RWPE1 (cell line): ENCODE results near the gene EXT2.

Experiments used
- CTCF ChIA-PET: fragments of 350-600 bp; sonication (Branson Sonifier 250); formaldehyde crosslinking; extraction: SDS; loops from one replicate; lab custom pipeline; 2021; lab: Yijun Ruan, JAX
- POLR2A ChIA-PET: fragments of 400-600 bp; formaldehyde crosslinking; extraction: SDS; loops from one replicate; lab custom pipeline; 2020; ENCODE audit warnings: antibody characterized with exemption; ENCODE audit not compliant: low non-redundant PET; lab: Yijun Ruan, JAX
- DNase-seq: peaks from one replicate; pipeline ENCODE4 v3.0.0; 2012; ENCODE audit warnings: low spot score
- H3K27ac ChIP-seq: fragments of 450-650 bp; 2 replicates; pipeline ENCODE4 v1.5.1; 2017
- TF ChIP-seq, protein P1 (sequence below): fragments of 450-650 bp; conservative IDR thresholded peaks from 2 replicates; pipeline ENCODE4 v1.5.1; 2017; ENCODE audit warnings: low read depth, mild to moderate bottlenecking

Gene EXT2

DNA sequence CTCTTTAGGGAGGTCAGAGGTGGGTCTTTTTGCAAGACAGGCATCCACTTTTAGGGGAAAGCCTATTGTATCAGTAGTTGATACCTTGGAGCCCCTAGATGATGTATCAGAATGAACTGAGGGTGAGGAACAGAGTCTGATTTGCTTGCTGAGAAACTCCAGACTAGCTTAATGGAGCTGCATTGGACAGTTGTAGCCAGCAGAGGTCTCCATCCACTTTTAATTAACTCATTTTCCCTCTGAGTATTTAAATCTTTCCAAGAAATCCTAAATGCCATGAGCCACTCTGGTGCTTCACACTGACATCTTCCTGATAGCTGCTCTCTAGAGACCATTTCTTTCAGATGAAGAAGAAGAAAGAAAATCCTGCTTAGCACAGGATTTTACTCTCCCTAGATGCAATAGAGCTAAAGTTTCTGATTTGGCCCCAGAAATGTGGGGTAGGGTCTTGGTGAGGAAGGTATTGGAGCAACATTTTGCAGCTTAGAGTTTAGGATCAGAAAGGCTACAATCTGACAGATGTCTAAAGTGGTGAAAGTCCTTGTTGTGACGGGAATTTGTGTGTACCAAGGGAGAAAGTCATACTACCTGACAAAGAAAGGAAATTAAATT lies 38.0 kb downstream of the EXT2 start:
- TF ChIP-seq, protein P1, sequence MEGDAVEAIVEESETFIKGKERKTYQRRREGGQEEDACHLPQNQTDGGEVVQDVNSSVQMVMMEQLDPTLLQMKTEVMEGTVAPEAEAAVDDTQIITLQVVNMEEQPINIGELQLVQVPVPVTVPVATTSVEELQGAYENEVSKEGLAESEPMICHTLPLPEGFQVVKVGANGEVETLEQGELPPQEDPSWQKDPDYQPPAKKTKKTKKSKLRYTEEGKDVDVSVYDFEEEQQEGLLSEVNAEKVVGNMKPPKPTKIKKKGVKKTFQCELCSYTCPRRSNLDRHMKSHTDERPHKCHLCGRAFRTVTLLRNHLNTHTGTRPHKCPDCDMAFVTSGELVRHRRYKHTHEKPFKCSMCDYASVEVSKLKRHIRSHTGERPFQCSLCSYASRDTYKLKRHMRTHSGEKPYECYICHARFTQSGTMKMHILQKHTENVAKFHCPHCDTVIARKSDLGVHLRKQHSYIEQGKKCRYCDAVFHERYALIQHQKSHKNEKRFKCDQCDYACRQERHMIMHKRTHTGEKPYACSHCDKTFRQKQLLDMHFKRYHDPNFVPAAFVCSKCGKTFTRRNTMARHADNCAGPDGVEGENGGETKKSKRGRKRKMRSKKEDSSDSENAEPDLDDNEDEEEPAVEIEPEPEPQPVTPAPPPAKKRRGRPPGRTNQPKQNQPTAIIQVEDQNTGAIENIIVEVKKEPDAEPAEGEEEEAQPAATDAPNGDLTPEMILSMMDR: peak; percentile 63
- peak; percentile 30 for DNase-seq
- POLR2A ChIA-PET: interaction anchor here (0.6 kb wide), 1 partner anchor 298 kb away, joined by 3 read pairs; no protein-coding TSS in a partner anchor
- H3K27ac ChIP-seq: no peak overlapping the region
- CTCF ChIA-PET: interaction anchor here (0.6 to 2.0 kb wide), 7 partner anchors 9 to 787 kb away, joined by 3 to 4 read pairs (median 4); no protein-coding TSS in a partner anchor

DNA sequence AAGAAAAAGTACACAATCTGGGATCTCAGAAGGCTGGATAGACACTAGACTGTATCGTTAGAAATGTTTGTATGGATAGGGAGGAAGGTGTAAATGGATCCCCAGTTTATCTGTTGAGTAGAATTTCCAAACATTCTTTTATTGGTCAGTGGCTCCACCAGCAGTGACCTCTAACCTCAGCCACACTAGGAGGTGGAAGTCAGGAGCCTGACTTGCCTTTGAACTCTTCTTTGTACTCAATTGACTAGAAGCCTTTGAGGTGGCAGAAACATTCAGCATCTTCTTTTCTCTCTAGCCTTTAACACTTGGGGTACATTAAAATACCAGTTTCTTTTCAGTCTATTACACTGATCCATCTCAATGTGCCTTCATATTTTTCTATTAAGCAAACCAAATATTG lies 39.1 kb downstream of the EXT2 start:
- no peak overlapping the region for H3K27ac ChIP-seq
- no peak for DNase-seq
- TF ChIP-seq, protein P1: no peak
- POLR2A ChIA-PET: no interaction called here
- CTCF ChIA-PET: interaction anchor here (0.6 to 2.0 kb wide), 4 partner anchors 8 to 405 kb away, joined by 3 to 4 read pairs (median 4); no protein-coding TSS in a partner anchor

DNA sequence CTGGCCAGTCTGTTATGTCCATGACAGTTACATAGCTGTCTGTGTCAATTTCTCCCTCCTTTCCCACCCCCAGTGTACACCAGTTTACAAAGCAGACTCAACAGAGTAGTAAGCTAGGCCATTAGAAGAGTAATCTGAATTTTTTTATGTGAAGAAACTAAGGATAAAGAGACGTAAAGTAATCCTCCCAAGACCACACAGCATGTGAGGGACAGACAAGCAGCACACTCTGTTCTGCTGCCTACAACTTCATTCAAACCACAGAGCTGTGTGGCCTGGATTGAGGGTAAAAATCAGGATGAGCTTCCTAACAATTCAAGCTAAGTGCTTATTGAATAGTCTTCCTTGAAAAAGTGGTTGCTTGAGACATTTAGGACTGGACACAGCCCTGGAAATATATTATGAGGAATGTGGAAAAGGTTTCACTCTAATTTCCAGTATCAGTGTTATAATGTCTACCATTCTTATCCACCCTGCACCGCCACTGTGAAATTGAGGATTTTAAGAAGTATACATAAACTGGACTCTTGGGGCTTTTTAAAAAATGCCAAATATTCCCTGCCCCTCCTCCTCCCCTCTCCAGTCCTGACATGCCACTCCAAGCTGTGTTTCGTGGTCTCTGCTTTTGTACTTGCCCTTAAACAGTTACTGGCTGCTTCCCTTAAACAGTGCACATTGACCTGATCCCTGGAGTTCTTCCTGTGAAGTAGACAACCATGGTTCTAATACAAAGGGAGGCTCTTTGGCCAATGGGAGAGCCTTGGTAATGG lies 40.9 kb downstream of the EXT2 start:
- DNase-seq: no peak
- H3K27ac ChIP-seq: no peak overlapping the region
- ChIA-PET CTCF (interaction anchor here (0.7 to 0.8 kb wide), 3 partner anchors 42 to 775 kb away, joined by 3 read pairs; no protein-coding TSS in a partner anchor), POLR2A (no interaction called here)
- TF ChIP-seq, protein P1: no peak

DNA sequence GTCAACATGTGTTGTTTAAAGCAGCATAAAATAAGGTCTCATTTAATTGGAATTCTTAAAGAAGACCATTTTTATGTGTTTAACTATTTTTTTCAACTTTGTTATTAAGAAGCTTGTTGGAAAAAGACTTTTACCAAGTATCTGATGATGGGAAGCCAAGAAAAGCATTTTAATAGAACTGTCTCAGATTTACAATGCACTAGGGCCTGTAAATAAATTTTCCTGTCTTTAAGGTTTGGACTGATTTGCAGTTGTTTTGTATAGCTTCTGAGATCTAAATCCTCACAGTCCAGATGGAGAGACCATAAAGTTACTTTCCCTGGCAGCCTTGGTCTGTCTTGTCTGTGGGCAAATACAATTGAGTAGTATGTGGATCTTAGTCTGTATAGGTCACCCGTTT lies 41.6 kb downstream of the EXT2 start:
- ChIA-PET CTCF (no interaction called here), POLR2A (no interaction called here)
- DNase-seq: no peak
- no peak overlapping the region for H3K27ac ChIP-seq
- TF ChIP-seq, protein P1: no peak

DNA sequence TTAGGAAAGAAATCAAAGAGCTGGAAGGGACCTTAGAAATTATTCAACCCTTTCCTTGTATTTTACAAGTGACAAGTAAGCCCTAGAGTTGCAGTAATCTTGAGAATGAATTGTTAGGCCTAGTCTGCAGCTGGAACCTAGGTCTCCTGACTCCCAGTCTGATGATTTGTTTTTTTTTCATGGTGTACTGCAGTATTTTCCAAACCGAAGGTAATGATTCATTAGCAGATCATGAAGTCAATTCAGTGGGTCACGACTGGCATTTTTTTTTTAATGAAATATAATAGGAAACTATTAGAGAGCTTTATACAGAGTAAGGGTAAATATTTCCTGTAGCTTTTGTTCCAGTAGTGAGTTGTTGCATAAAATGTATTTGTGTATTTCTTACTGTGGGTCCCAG lies 42.8 kb downstream of the EXT2 start:
- TF ChIP-seq, protein P1: no peak
- POLR2A ChIA-PET: no interaction called here
- no peak for DNase-seq
- CTCF ChIA-PET: interaction anchor here (0.6 kb wide), 1 partner anchor 851 kb away, joined by 3 read pairs; no protein-coding TSS in a partner anchor
- H3K27ac ChIP-seq: no peak overlapping the region

DNA sequence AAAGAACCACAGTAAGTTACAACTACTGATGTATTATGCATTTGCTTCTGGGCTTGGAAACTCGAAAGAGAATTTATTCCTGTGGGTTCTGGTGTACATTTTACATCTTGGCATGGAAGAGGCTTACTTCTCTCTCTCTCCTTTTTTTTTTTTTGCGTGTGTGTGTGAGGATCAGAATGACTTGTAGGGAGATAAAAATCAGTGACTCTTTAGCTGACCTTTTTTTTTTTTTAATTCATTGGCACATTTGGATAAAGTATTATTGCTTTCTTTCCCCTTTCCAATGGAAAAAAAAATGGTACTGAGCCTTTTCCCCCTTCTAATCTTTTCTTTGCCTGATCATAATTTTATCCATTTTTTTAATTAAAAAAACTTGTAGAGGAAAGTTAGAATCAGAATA lies 43.5 kb downstream of the EXT2 start:
- ChIA-PET POLR2A (no interaction called here), CTCF (interaction anchor here (0.6 to 0.7 kb wide), 3 partner anchors 100 to 294 kb away, joined by 4 read pairs; no protein-coding TSS in a partner anchor)
- no peak overlapping the region for H3K27ac ChIP-seq
- DNase-seq: no peak
- TF ChIP-seq, protein P1: no peak
